GM12878 (cell line): ENCODE data around the gene SLC8B1. TPM values are rescaled to one million over a fixed set of nuclear protein-coding genes. Genes with fewer than 3 reads are reported as not detected.

Experiments
- ATAC-seq: fragments of 200-7000 bp; cut with Tn5 transposase; 3 replicates; pipeline ENCODE4 v1.9.1; 2020; ENCODE audit warnings: mild to moderate bottlenecking, moderate library complexity
- BruUV-seq: library from RNA; stranded (reverse); fragments of 400-500 nt; replicated peaks from 2 replicates; lab custom pipeline; 2021; lab: Mats Ljungman, UMichigan
- CTCF ChIA-PET: fragments of 300-600 bp; sonication (Branson Sonifier 250); formaldehyde crosslinking; extraction: SDS; loops from one replicate; lab custom pipeline; 2021; ENCODE audit warnings: inconsistent platforms; lab: Yijun Ruan, JAX
- POLR2A ChIA-PET: fragments of 350-600 bp; formaldehyde crosslinking; extraction: SDS; loops from one replicate; lab custom pipeline; 2021; ENCODE audit warnings: inconsistent platforms; lab: Charles Lee
- RAD21 ChIA-PET: fragments of 300-600 bp; sonication (Branson Sonifier 250); formaldehyde crosslinking; loops from one replicate; lab custom pipeline; 2023; ENCODE audit warnings: antibody characterized with exemption; ENCODE audit not compliant: unreplicated experiment; lab: Charles Lee
- SMC1A ChIA-PET: fragments of 300-600 bp; sonication (Branson Sonifier 250); formaldehyde crosslinking; loops from one replicate; lab custom pipeline; 2023; ENCODE audit not compliant: unreplicated experiment, uncharacterized antibody; lab: Charles Lee
- DNase-seq: peaks from one replicate; pipeline ENCODE4 v3.0.0-alpha.2; 2011; ENCODE audit warnings: low read depth, low spot score
- FAIRE-seq: peaks from 3 replicates; lab custom pipeline; 2011; peaks lifted over from hg19 to GRCh38; lab: Jason Lieb, UNC
- H2AFZ ChIP-seq: 2 replicates; pipeline ENCODE4 v1.6.0; 2011; ENCODE audit warnings: low read depth, low read length, control low read depth; ENCODE audit not compliant: control insufficient read depth
- H3K27ac ChIP-seq: 2 replicates; pipeline ENCODE4 v1.5.1; 2011; ENCODE audit warnings: control low read depth; ENCODE audit not compliant: control insufficient read depth, insufficient read depth
- H3K27me3 ChIP-seq, 2 experiments: replicated peaks in 1 of 2; 2 replicates each; pipeline versions ENCODE4 v1.6.0 to v1.6.1; 2011; ENCODE audit warnings: low read length in 1 of 2; ENCODE audit not compliant: control insufficient read depth in 2 of 2, insufficient read depth in 2 of 2
- H3K36me3 ChIP-seq, 2 experiments: 2 replicates each; pipeline ENCODE4 v1.5.1; 2011; ENCODE audit warnings: low read length in 1 of 2; ENCODE audit not compliant: control insufficient read depth in 2 of 2, insufficient read depth in 2 of 2
- H3K4me1 ChIP-seq: 2 replicates; pipeline ENCODE4 v1.6.1; 2011; ENCODE audit warnings: mild to moderate bottlenecking, low read length, moderate library complexity, mixed read lengths; ENCODE audit not compliant: control insufficient read depth, insufficient read depth
- H3K4me2 ChIP-seq: 2 replicates; pipeline ENCODE4 v1.6.0; 2011; ENCODE audit warnings: control low read depth; ENCODE audit not compliant: control insufficient read depth, insufficient read depth
- H3K4me3 ChIP-seq: fragments of 200-600 bp; sonication (generic); 2 replicates; pipeline ENCODE4 v1.5.1; 2016
- H3K79me2 ChIP-seq: 2 replicates; pipeline ENCODE4 v1.6.0; 2011; ENCODE audit warnings: low read length; ENCODE audit not compliant: control insufficient read depth, insufficient read depth
- H3K9ac ChIP-seq: 2 replicates; pipeline ENCODE4 v1.8.0; 2011; ENCODE audit warnings: low read length, control low read depth, mixed read lengths; ENCODE audit not compliant: control insufficient read depth, insufficient read depth
- H3K9me3 ChIP-seq: replicated peaks from 3 replicates; pipeline ENCODE4 v1.5.1; 2011; ENCODE audit warnings: mild to moderate bottlenecking, low read length; ENCODE audit not compliant: control insufficient read depth, insufficient read depth
- H4K20me1 ChIP-seq: 2 replicates; pipeline ENCODE4 v1.6.0; 2011; ENCODE audit not compliant: control insufficient read depth, insufficient read depth
- ATF7 ChIP-seq: fragments of 450-650 bp; IDR thresholded peaks from 2 replicates; pipeline ENCODE4 v1.6.1; 2016; ENCODE audit warnings: low read depth, mild to moderate bottlenecking
- BMI1 ChIP-seq: fragments of 450-650 bp; IDR thresholded peaks from 2 replicates; pipeline ENCODE4 v1.6.1; 2016; ENCODE audit warnings: mild to moderate bottlenecking, moderate library complexity, borderline replicate concordance
- CTCF ChIP-seq, 3 experiments: IDR thresholded peaks in 2 of 3; conservative IDR thresholded peaks in 1 of 3; 2 replicates each; pipeline ENCODE4 v1.5.1; 2011; ENCODE audit warnings: low read depth in 3 of 3, low read length in 3 of 3, mild to moderate bottlenecking in 3 of 3, control low read depth in 2 of 3, moderate library complexity in 2 of 3, inconsistent platforms in 1 of 3, mixed read lengths in 1 of 3; ENCODE audit not compliant: control insufficient read depth in 2 of 3, insufficient read depth in 1 of 3; ENCODE audit errors: extremely low read depth in 1 of 3
- IRF3 ChIP-seq: fragments of 450-650 bp; IDR thresholded peaks from 2 replicates; pipeline ENCODE4 v1.6.1; 2014; ENCODE audit warnings: mild to moderate bottlenecking
- MLLT1 ChIP-seq: fragments of 450-650 bp; IDR thresholded peaks from 2 replicates; pipeline ENCODE4 v1.6.1; 2016; ENCODE audit warnings: mild to moderate bottlenecking
- SMAD1 ChIP-seq: fragments of 450-650 bp; IDR thresholded peaks from 2 replicates; pipeline ENCODE4 v1.6.1; 2018; ENCODE audit warnings: mild to moderate bottlenecking, low read depth; ENCODE audit not compliant: partially characterized antibody
- SUPT20H ChIP-seq: IDR thresholded peaks from 2 replicates; pipeline ENCODE4 v1.6.1; 2011; ENCODE audit warnings: low read depth, mild to moderate bottlenecking, low read length, moderate library complexity, borderline replicate concordance; ENCODE audit not compliant: control insufficient read depth
- TCF12 ChIP-seq: IDR thresholded peaks from 2 replicates; pipeline ENCODE4 v1.6.1; 2011; ENCODE audit warnings: low read depth, mild to moderate bottlenecking, low read length
- ZBTB11 ChIP-seq: fragments of 450-650 bp; formaldehyde crosslinking; IDR thresholded peaks from 2 replicates; pipeline ENCODE4 v1.5.0; 2022; ENCODE audit warnings: mild to moderate bottlenecking, missing genetic modification characterization
- ZNF207 ChIP-seq: fragments of 450-650 bp; IDR thresholded peaks from 2 replicates; pipeline ENCODE4 v1.6.1; 2014; ENCODE audit warnings: antibody characterized with exemption, mild to moderate bottlenecking, borderline replicate concordance
- ZZZ3 ChIP-seq: IDR thresholded peaks from 2 replicates; pipeline ENCODE4 v1.6.1; 2011; ENCODE audit warnings: low read depth; ENCODE audit not compliant: control insufficient read depth, insufficient read length
- WGBS: methylation state at CpG from one replicate; pipeline ENCODE4 v1.1.6; 2016; ENCODE audit warnings: low lambda C conversion rate; ENCODE audit not compliant: insufficient replicate concordance, insufficient coverage; ENCODE audit errors: missing lambda C conversion rate; 5-methylcytosine and 5-hydroxymethylcytosine counted together
- in situ Hi-C: fragments of 300-500 bp; cut with MboI; formaldehyde crosslinking; loops from 9 replicates; pipeline ENCODE4 v1.14.3; 2018; ENCODE audit warnings: mixed read lengths
- intact Hi-C: fragments of 100-400 bp; cut with micrococcal nuclease; formaldehyde crosslinking; loops from one replicate; pipeline ENCODE4 v1.14.2; 2022; ENCODE audit not compliant: unreplicated experiment
- polyA plus RNA-seq, 11 experiments: library from polyadenylated mRNA; depleted of rRNA in 4 of 11; unstranded in 6 of 11; stranded (reverse) in 5 of 11; fragments of >200 nt; fragmentation: Nextera tagmentation in 4 of 11; fragmentation: Illumina TruSeq in 1 of 11; extraction: Ambion mirVana in 4 of 11; extraction: Trizol in 1 of 11; gene quantifications; 1 replicate in 1 of 11; 2 replicates in 10 of 11; pipeline versions ENCODE4 v1.2.1 to v1.2.3, GENCODE V29; 2011 to 2016; ENCODE audit warnings: inconsistent platforms in 2 of 11, missing spikeins in 2 of 11, low read depth in 1 of 11
- total RNA-seq, 4 experiments: library from RNA; depleted of rRNA in 3 of 4; stranded (reverse); fragments of >200 nt in 3 of 4; fragmentation: Illumina TruSeq in 1 of 4; extraction: Trizol in 1 of 4; gene quantifications; 2 replicates each; pipeline versions ENCODE4 v1.2.1 to v1.2.3, GENCODE V29; 2013 to 2021

SLC8B1 gene
- total and polyA plus RNA-seq, 10 of the 15 experiments (the other 5 are each of a cell fraction or from before 2014, with no cell fraction given) = 0.18 to 12.3 (median 6.8) TPM

- ChIA-PET SMC1A (interaction anchor here (1.0 to 1.9 kb wide), 5 partner anchors 9 to 101 kb away, joined by 3 to 8 read pairs (median 3); partner anchors contain the start of gene SLC8B1), RAD21 (interaction anchor here (0.7 to 1.6 kb wide), 8 partner anchors 9 to 129 kb away, joined by 3 to 6 read pairs (median 4); partner anchors contain the start of genes SDSL and SLC8B1), CTCF (interaction anchor here (0.7 to 2.1 kb wide), 9 partner anchors 14 to 131 kb away, joined by 3 to 13 read pairs (median 4); partner anchors contain the start of gene PLBD2), POLR2A (interaction anchor here (1.2 to 2.1 kb wide), 4 partner anchors 9 to 122 kb away, joined by 3 to 6 read pairs (median 4); partner anchors contain the start of genes SDSL and SLC8B1)
- no peak overlapping the region for H3K27ac ChIP-seq
- H3K4me1 ChIP-seq = peaks cover 16% of the 10 kb centered on the region
- H3K4me2 ChIP-seq = no peak overlapping the region
- no peaks in the 10 kb centered on the region; the same call in 2 of the 3 replicates for H3K9me3 ChIP-seq
- H3K4me3 ChIP-seq = no peak overlapping the region
- TF ChIP-seq MLLT1 = no peak
- TF ChIP-seq CTCF (IDR thresholded peaks at IDR 0.05 in 2 of 3, conservative IDR thresholded peaks at IDR 0.05 in 1 of 3; ENCODE audit: control insufficient read depth in 2 of 3, extremely low read depth in 1 of 3, insufficient read depth in 1 of 3, low read depth in 3 of 3, low read length in 3 of 3) = no peak
- TF ChIP-seq ATF7 = no peak
- no peak for TF ChIP-seq BMI1
- no peak for TF ChIP-seq IRF3
- TF ChIP-seq ZNF207 = no peak
- no peak for TF ChIP-seq TCF12
- TF ChIP-seq SUPT20H = no peak
- TF ChIP-seq SMAD1 = no peak
- TF ChIP-seq ZZZ3 = no peak
- no peak for TF ChIP-seq ZBTB11 (CRISPR knock-in tag)
- H3K9ac ChIP-seq = no peak overlapping the region
- H4K20me1 ChIP-seq = no peaks in the 10 kb centered on the region
- intact Hi-C loops = no loop called here
- H3K36me3 ChIP-seq = no peaks in the 10 kb centered on the region; a peak in 3 of 4 replicates
- in situ Hi-C loops = no loop called here
- ATAC-seq (no peak), DNase-seq (no peak), FAIRE-seq (no peak)
- H3K27me3 ChIP-seq = no peaks in the 10 kb centered on the region
- no peaks in the 10 kb centered on the region for H3K79me2 ChIP-seq
- BruUV-seq = no TSS peak
- no peak overlapping the region for H2AFZ ChIP-seq
- WGBS = 83% methylated on average over 3 of the region's 3 CpGs
Measured at GRCh38 chr12:113325916-113326315, 9.0 kb downstream of the SLC8B1 start.
